ENCODE measurements around the gene CBX8.

CBX8 gene

DNA sequence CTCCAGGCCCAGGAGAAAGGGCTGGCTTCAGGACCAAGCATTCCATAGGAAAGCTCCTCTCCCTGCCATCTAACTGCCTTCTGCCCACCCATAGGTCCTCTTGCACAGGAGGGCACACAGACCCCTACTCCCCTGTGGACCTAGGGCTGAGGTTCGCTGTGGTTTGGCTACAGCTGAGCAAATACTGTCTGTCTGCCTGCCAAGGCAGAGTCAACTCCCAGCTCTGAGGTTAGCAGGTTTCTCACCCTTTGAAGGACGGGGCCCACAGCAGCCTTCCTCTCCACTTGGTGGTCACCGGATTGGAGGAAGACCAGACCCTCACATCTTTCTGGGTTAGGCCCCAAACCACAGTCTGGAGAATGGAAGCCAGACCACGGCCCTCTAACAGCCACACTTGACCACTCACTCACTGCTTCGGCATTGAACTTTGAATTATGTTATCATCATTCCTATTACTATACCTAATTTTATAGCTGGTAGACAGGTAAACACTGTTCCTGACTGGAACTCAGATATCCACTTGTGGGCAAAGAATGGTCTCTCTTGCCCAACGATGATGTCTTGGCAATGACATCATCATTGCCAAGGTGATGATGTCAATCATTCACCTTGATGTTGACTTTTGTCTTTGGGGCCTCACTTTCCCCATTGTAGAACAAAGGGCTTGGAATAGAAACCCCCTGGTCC is 28.2 kb upstream of the CBX8 start:
- Histone ChIP-seq H3K79me2 (no peaks in the 10 kb centered on the region), H3K36me3 (ENCODE audit: control insufficient read depth, insufficient read depth, low read length) (no peaks in the 10 kb centered on the region), H2AFZ (no peak overlapping the region), H3K9ac (no peak overlapping the region), H3K27ac (no peak overlapping the region), H3K4me2 (ENCODE audit: low read length) (no peak overlapping the region), H3K4me1 (peaks cover 2% of the 10 kb centered on the region), H3K9me3 (ENCODE audit: control insufficient read depth, low read length) (no peaks in the 10 kb centered on the region), H3K27me3 (ENCODE audit: control insufficient read depth, insufficient read depth, low read length) (no peaks in the 10 kb centered on the region), H3K4me3 (ENCODE audit: low read depth, low read length) (no peak overlapping the region)
- TF ChIP-seq, protein P1, sequence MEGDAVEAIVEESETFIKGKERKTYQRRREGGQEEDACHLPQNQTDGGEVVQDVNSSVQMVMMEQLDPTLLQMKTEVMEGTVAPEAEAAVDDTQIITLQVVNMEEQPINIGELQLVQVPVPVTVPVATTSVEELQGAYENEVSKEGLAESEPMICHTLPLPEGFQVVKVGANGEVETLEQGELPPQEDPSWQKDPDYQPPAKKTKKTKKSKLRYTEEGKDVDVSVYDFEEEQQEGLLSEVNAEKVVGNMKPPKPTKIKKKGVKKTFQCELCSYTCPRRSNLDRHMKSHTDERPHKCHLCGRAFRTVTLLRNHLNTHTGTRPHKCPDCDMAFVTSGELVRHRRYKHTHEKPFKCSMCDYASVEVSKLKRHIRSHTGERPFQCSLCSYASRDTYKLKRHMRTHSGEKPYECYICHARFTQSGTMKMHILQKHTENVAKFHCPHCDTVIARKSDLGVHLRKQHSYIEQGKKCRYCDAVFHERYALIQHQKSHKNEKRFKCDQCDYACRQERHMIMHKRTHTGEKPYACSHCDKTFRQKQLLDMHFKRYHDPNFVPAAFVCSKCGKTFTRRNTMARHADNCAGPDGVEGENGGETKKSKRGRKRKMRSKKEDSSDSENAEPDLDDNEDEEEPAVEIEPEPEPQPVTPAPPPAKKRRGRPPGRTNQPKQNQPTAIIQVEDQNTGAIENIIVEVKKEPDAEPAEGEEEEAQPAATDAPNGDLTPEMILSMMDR (IDR thresholded peaks at IDR 0.05): no peak

DNA sequence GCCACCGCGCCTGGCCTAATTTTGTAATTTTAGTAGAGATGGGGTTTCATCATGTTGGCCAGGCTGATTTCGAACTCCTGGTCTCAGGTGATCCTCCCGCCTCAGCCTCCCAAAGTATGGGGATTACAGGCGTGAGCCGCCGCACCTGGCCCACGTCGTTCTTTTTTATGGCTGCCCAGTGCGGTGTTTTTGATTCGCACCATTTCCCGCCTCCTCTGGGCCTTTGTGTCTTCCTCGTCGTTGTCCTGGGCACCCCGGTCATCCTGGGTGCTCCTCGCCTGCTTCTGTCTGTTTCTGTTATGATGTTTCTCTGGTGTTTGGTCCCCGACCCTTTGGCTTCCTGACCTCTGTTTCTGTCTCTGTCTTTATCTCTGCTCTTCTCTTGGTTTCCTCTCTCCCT is 27.4 kb upstream of the CBX8 start:
- Histone ChIP-seq H3K36me3 (ENCODE audit: control insufficient read depth, insufficient read depth, low read length) (no peaks in the 10 kb centered on the region), H3K9ac (no peak overlapping the region), H3K9me3 (ENCODE audit: control insufficient read depth, low read length) (no peaks in the 10 kb centered on the region), H3K4me1 (peaks cover under 1% of the 10 kb centered on the region), H3K27ac (no peak overlapping the region), H3K4me2 (ENCODE audit: low read length) (no peak overlapping the region), H3K79me2 (no peaks in the 10 kb centered on the region), H3K27me3 (ENCODE audit: control insufficient read depth, insufficient read depth, low read length) (no peaks in the 10 kb centered on the region), H2AFZ (no peak overlapping the region), H3K4me3 (ENCODE audit: low read depth, low read length) (no peak overlapping the region)
- TF ChIP-seq, protein P1 (IDR thresholded peaks at IDR 0.05): no peak

- no peaks in the 10 kb centered on the region for H3K36me3 ChIP-seq (ENCODE audit: control insufficient read depth, insufficient read depth, low read length)
- TF ChIP-seq, protein P1 (IDR thresholded peaks at IDR 0.05): no peak
- no peaks in the 10 kb centered on the region for H3K79me2 ChIP-seq
- no peaks in the 10 kb centered on the region for H3K9me3 ChIP-seq (ENCODE audit: control insufficient read depth, low read length)
- H3K4me2 ChIP-seq (ENCODE audit: low read length): no peak overlapping the region
- H3K4me3 ChIP-seq (ENCODE audit: low read depth, low read length): no peak overlapping the region
- no peak overlapping the region for H3K27ac ChIP-seq
- H2AFZ ChIP-seq: no peak overlapping the region
- H3K27me3 ChIP-seq (ENCODE audit: control insufficient read depth, insufficient read depth, low read length): no peaks in the 10 kb centered on the region
- no peak overlapping the region for H3K9ac ChIP-seq
- no peaks in the 10 kb centered on the region for H3K4me1 ChIP-seq
These were observed 25.8 kb upstream of the CBX8 start for GRCh38 chr17:79822583-79823124.

- H3K79me2 ChIP-seq: no peaks in the 10 kb centered on the region
- TF ChIP-seq, protein P1 (IDR thresholded peaks at IDR 0.05): no peak
- no peaks in the 10 kb centered on the region for H3K4me1 ChIP-seq
- H3K9me3 ChIP-seq (ENCODE audit: control insufficient read depth, low read length): no peaks in the 10 kb centered on the region
- no peak overlapping the region for H3K9ac ChIP-seq
- H3K36me3 ChIP-seq (ENCODE audit: control insufficient read depth, insufficient read depth, low read length): no peaks in the 10 kb centered on the region
- H3K27ac ChIP-seq: no peak overlapping the region
- no peak overlapping the region for H3K4me2 ChIP-seq (ENCODE audit: low read length)
- no peaks in the 10 kb centered on the region for H3K27me3 ChIP-seq (ENCODE audit: control insufficient read depth, insufficient read depth, low read length)
- no peak overlapping the region for H3K4me3 ChIP-seq (ENCODE audit: low read depth, low read length)
- no peak overlapping the region for H2AFZ ChIP-seq
These were observed 24.6 kb upstream of the CBX8 start for GRCh38 chr17:79821331-79822095.
